Motor neuron (in vitro differentiated cells): ENCODE measurements around the gene APBA3. TPM values are rescaled to one million over a fixed set of nuclear protein-coding genes. Genes with fewer than 3 reads are reported as not detected.
"Not testable (repeated sequence)": the region's sequence is repeated elsewhere in the genome, so short reads cannot be mapped to it uniquely, and the experiment has no call there.

Experiments used
- ATAC-seq, 8 experiments: fragments of 200-7000 bp; cut with Tn5 transposase; replicated peaks in 6 of 8; 2 replicates each; pipeline ENCODE4 v1.8.0; 2021; ENCODE audit warnings: mild to moderate bottlenecking in 8 of 8, moderate library complexity in 8 of 8
- H3K27ac ChIP-seq, 2 donors: fragments of 250-450 bp; sonication (Bioruptor Pico); 2 replicates each; pipeline ENCODE4 v1.9.0; 2021; ENCODE audit warnings: antibody characterized with exemption in 2 of 2, mild to moderate bottlenecking in 2 of 2, moderate library complexity in 1 of 2
- H3K4me1 ChIP-seq, 2 donors: fragments of 250-450 bp; sonication (Bioruptor Pico); replicated peaks in 1 of 2; 2 replicates each; pipeline ENCODE4 v1.6.1; 2021; ENCODE audit warnings: antibody characterized with exemption in 2 of 2, mild to moderate bottlenecking in 2 of 2, moderate library complexity in 1 of 2
- H3K4me3 ChIP-seq, 5 donors: fragments of 250-450 bp; sonication (Bioruptor Pico); 2 replicates each; pipeline ENCODE4 v1.9.0; 2021; ENCODE audit warnings: antibody characterized with exemption in 5 of 5, mild to moderate bottlenecking in 5 of 5, moderate library complexity in 4 of 5
- WGBS, 10 experiments: fragments of 450-650 bp; shearing (Covaris generic); methylation state at CpG; one replicate each; pipeline ENCODE4 v1.0.0; 2022; 5-methylcytosine and 5-hydroxymethylcytosine counted together
- in situ Hi-C, 9 experiments: fragments of 400-800 bp; cut with MboI; loops; one replicate each; pipeline ENCODE4 v1.15.0; 2021; ENCODE audit warnings: low sequenced_read_pairs in 9 of 9, low pct_unique_long_range_greater_than_20kb in 2 of 9; ENCODE audit not compliant: unreplicated experiment in 9 of 9
- total RNA-seq, 8 experiments: library from RNA; unstranded; fragments of 300-600 nt; gene quantifications; 2 replicates each; pipeline versions ENCODE4 v1.2.3 to v1.2.4, GENCODE V29; 2022

APBA3 gene
- total RNA-seq, 8 experiments from 2014 or later = 12.3 to 26.3 (median 16.8) TPM

- in situ Hi-C loops = no loop called here
These were observed 3.6 kb upstream of the APBA3 start for GRCh38 chr19:3765121-3765520.

GRCh38 chr19:3762501-3763459 is 1.3 kb upstream of the APBA3 start, which contains the start of gene MRPL54:
MRPL54 (plus strand) TSS chr19:3762682; CDS start chr19:3762701, 19 bp downstream.
- Histone ChIP-seq H3K4me3 (peak within 1 kb of the TSS; percentile 75 to 99 (median 94)), H3K27ac (peak within 1 kb of the TSS; percentile 99 to 100), H3K4me1 (peaks cover 5 to 8% of the 10 kb centered on the region in 2 donors)
- in situ Hi-C loops = no loop called here
- peak; percentile 87 to 92 (median 88) for ATAC-seq
- 0 to 67% (median 9%) methylated on average over 1 to 19 of the region's 47 CpGs for WGBS, 10 experiments

More at GRCh38 chr19:3765121-3765520, 3.6 kb upstream of the APBA3 start:
- Histone ChIP-seq H3K27ac (no peak overlapping the region), H3K4me1 (peaks cover 5 to 8% of the 10 kb centered on the region in 2 donors), H3K4me3 (no peak overlapping the region)
- ATAC-seq = no peak
- WGBS, 10 experiments = 83 to 100% (median 90%) methylated on average over 1 to 3 of the region's 12 CpGs; no CpG with 5 or more reads in 5 of the 10 experiments

GRCh38 chr19:3762130-3762473 is 610 bp upstream of the APBA3 start:
- ATAC-seq = no peak
- 23 to 100% (median 71%) methylated on average over 1 of the region's 1 CpG; no CpG with 5 or more reads in 1 of the 10 experiments for WGBS, 10 experiments
- Histone ChIP-seq H3K4me3 (peak overlapping the region; percentile 75 to 99 (median 85)), H3K27ac (peak overlapping the region in 1 of 2 donors; percentile 100), H3K4me1 (peaks cover 5 to 8% of the 10 kb centered on the region in 2 donors)
- in situ Hi-C loops = no loop called here

GRCh38 chr19:3760871-3761361 is 576 bp downstream of the APBA3 start:
- peaks cover 5 to 8% of the 10 kb centered on the region in 2 donors for H3K4me1 ChIP-seq
- H3K27ac ChIP-seq = peak overlapping the region; percentile 67 to 83
- in situ Hi-C loops = no loop called here
- peak overlapping the region; percentile 62 to 99 (median 94) for H3K4me3 ChIP-seq
- peak in 1 of 8 experiments; percentile 1 for ATAC-seq
- WGBS, 10 experiments = 10 to 100% (median 41%) methylated on average over 1 to 5 of the region's 7 CpGs; no CpG with 5 or more reads in 3 of the 10 experiments

GRCh38 chr19:3759482-3760254 is 1.8 kb downstream of the APBA3 start:
- no peak for ATAC-seq

GRCh38 chr19:3758297-3758696 is 3.2 kb downstream of the APBA3 start:
- H3K4me3 ChIP-seq, H3K4me1 ChIP-seq, H3K27ac ChIP-seq, ATAC-seq, in situ Hi-C loops: not testable (repeated sequence)
- 87 to 100% (median 90%) methylated on average over 2 to 5 of the region's 13 CpGs; no CpG with 5 or more reads in 5 of the 10 experiments for WGBS, 10 experiments

More at GRCh38 chr19:3759482-3760254, 1.8 kb downstream of the APBA3 start:
- no peak overlapping the region for H3K4me3 ChIP-seq
- peaks cover 5 to 8% of the 10 kb centered on the region in 2 donors for H3K4me1 ChIP-seq
- no peak overlapping the region for H3K27ac ChIP-seq
- 94 to 100% (median 100%) methylated on average over 2 to 3 of the region's 19 CpGs; no CpG with 5 or more reads in 7 of the 10 experiments for WGBS, 10 experiments
- in situ Hi-C loops = no loop called here

GRCh38 chr19:3757705-3758104 is 3.8 kb downstream of the APBA3 start:
- in situ Hi-C loops = not testable (repeated sequence)
- WGBS, 10 experiments = 80 to 100% (median 96%) methylated on average over 1 to 5 of the region's 7 CpGs; no CpG with 5 or more reads in 5 of the 10 experiments

GRCh38 chr19:3753631-3754410 is 7.7 kb downstream of the APBA3 start:
- 90 to 100% (median 100%) methylated on average over 1 to 14 of the region's 51 CpGs; no CpG with 5 or more reads in 7 of the 10 experiments for WGBS, 10 experiments
- in situ Hi-C loops = no loop called here
- H3K27ac ChIP-seq = no peak overlapping the region
- H3K4me3 ChIP-seq = no peak overlapping the region
- H3K4me1 ChIP-seq = no peaks in the 10 kb centered on the region
- ATAC-seq = peak in 4 of 8 experiments; percentile 17 to 26 (median 21)

More at GRCh38 chr19:3757705-3758104, 3.8 kb downstream of the APBA3 start:
- not testable (repeated sequence) for H3K27ac ChIP-seq, ATAC-seq, H3K4me1 ChIP-seq, H3K4me3 ChIP-seq

GRCh38 chr19:3752492-3752891 is 9.0 kb downstream of the APBA3 start:
- in situ Hi-C loops = no loop called here
- Histone ChIP-seq H3K27ac (no peak overlapping the region), H3K4me1 (no peaks in the 10 kb centered on the region), H3K4me3 (no peak overlapping the region)
- WGBS, 10 experiments = 60% methylated on average over 3 of the region's 25 CpGs; no CpG with 5 or more reads in 9 of the 10 experiments
- ATAC-seq = peak in 3 of 8 experiments; percentile 10 to 14 (median 13)

GRCh38 chr19:3751236-3751635 is 10.3 kb downstream of the APBA3 start:
- Histone ChIP-seq H3K27ac (no peak overlapping the region), H3K4me1 (no peaks in the 10 kb centered on the region), H3K4me3 (no peak overlapping the region)
- no CpG with 5 or more reads among the region's 30 CpGs for WGBS, 10 experiments
- ATAC-seq = peak in 1 of 8 experiments; percentile 4
- in situ Hi-C loops = no loop called here

GRCh38 chr19:3750211-3750610 is 11.3 kb downstream of the APBA3 start:
- Histone ChIP-seq H3K4me3 (no peak overlapping the region), H3K4me1 (no peaks in the 10 kb centered on the region), H3K27ac (no peak overlapping the region)
- in situ Hi-C loops = no loop called here
- no peak for ATAC-seq
- WGBS, 10 experiments = 90 to 100% methylated on average over 1 to 2 of the region's 2 CpGs; no CpG with 5 or more reads in 8 of the 10 experiments

GRCh38 chr19:3748965-3749364 is 12.5 kb downstream of the APBA3 start:
- ATAC-seq = no peak
- in situ Hi-C loops = no loop called here
- no peaks in the 10 kb centered on the region for H3K4me1 ChIP-seq
- H3K27ac ChIP-seq = no peak overlapping the region
- WGBS, 10 experiments = 80 to 100% (median 95%) methylated on average over 2 to 7 of the region's 8 CpGs; no CpG with 5 or more reads in 6 of the 10 experiments
- H3K4me3 ChIP-seq = no peak overlapping the region
